LNCaP clone FGC (cell line): ENCODE measurements around the gene CNTN4.

ENCODE experiments used
- DNase-seq: peaks from one replicate; pipeline ENCODE4 v3.0.0-alpha.2; 2011; ENCODE audit warnings: low read depth
- H3K4me3 ChIP-seq: 2 replicates; pipeline ENCODE4 v1.5.1; 2011; ENCODE audit warnings: mild to moderate bottlenecking, low read depth, low read length, control low read depth
- CTCF ChIP-seq: IDR thresholded peaks from 2 replicates; pipeline ENCODE4 v1.5.1; 2012; ENCODE audit warnings: mild to moderate bottlenecking; ENCODE audit not compliant: control insufficient read depth, insufficient read depth; ENCODE audit errors: extremely low read depth

Gene CNTN4

GRCh38 chr3:2873986-2874385 is 775.3 kb downstream of the CNTN4 start:
- no peak for DNase-seq
- no peak overlapping the region for H3K4me3 ChIP-seq
- TF ChIP-seq CTCF: no peak

- no peak overlapping the region for H3K4me3 ChIP-seq
- TF ChIP-seq CTCF: no peak
- DNase-seq: no peak
Observed at GRCh38 chr3:2875699-2876098, 777.0 kb downstream of the CNTN4 start.

GRCh38 chr3:2876362-2876761 is 777.7 kb downstream of the CNTN4 start:
- TF ChIP-seq CTCF: no peak
- DNase-seq: no peak
- no peak overlapping the region for H3K4me3 ChIP-seq

GRCh38 chr3:2879023-2879422 is 780.4 kb downstream of the CNTN4 start:
- DNase-seq: no peak
- no peak for TF ChIP-seq CTCF
- H3K4me3 ChIP-seq: no peak overlapping the region

GRCh38 chr3:2879587-2879986 is 780.9 kb downstream of the CNTN4 start:
- TF ChIP-seq CTCF: no peak
- H3K4me3 ChIP-seq: no peak overlapping the region
- DNase-seq: no peak

GRCh38 chr3:2880218-2880756 is 781.6 kb downstream of the CNTN4 start:
- no peak for TF ChIP-seq CTCF

GRCh38 chr3:2883283-2883682 is 784.6 kb downstream of the CNTN4 start:
- H3K4me3 ChIP-seq: no peak overlapping the region
- no peak for DNase-seq
- TF ChIP-seq CTCF: no peak

More at GRCh38 chr3:2880218-2880756, 781.6 kb downstream of the CNTN4 start:
- no peak for DNase-seq
- H3K4me3 ChIP-seq: no peak overlapping the region
